GM18909 (cell line): ENCODE measurements around the gene RABGGTB.
A peak's percentile ranks its signal among the peaks of the same experiment; 100 is the strongest.
"Not testable (repeated sequence)": the region's sequence is repeated elsewhere in the genome, so short reads cannot be mapped to it uniquely, and the experiment has no call there.

ENCODE experiments used
- ATAC-seq: cut with Tn5 transposase; IDR thresholded peaks from one replicate; pipeline ENCODE4 v1.9.1; 2021; ENCODE audit warnings: mild to moderate bottlenecking; ENCODE audit not compliant: unreplicated experiment, poor library complexity

RABGGTB gene

DNA sequence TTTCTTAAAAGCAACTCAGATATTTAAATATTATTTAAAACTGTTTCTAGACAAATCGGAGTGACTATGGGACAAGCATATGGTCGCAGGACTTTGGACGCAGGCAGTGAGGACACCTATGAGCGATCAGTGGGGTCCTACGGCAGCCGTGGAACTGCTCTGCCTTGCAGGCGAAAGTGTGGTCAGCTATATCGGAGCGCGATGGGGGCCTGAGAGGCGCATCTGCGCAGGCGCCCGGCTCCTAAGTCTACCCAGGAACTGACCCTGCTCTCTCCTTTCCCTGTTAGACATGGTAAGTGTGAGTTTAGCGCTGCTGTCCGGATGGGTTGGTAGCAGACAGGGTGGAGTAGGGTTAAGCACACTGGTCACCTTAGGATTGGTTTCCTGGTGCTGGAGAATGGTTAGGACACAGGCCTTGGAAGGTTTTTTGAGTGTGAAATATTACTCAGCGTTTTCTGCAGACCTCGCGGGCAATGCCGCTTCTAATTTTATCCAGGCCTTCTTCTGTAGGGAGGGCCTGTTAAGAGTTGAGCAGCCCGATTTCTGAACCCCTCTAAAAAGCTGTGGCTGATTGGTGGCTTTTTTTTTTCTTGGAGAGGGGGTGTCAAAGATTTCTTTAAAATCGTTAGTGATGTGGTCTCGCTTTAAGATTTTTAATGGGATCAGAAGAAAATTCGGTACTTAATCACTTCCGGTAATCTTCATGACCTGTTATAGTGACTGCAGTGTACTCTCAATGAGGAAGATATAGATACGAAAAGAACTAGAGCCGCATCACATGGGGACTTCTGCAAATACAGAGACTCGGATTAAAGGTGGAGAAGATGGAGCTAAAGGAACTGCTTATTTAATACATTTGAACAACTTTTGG lies at the start of gene RABGGTB:
Gene RABGGTB, plus strand, starts transcription at position 274 of the 871 bp plus-strand sequence. Its CDS starts 16 bp downstream, at position 290.
- peak; percentile 78 for ATAC-seq

DNA sequence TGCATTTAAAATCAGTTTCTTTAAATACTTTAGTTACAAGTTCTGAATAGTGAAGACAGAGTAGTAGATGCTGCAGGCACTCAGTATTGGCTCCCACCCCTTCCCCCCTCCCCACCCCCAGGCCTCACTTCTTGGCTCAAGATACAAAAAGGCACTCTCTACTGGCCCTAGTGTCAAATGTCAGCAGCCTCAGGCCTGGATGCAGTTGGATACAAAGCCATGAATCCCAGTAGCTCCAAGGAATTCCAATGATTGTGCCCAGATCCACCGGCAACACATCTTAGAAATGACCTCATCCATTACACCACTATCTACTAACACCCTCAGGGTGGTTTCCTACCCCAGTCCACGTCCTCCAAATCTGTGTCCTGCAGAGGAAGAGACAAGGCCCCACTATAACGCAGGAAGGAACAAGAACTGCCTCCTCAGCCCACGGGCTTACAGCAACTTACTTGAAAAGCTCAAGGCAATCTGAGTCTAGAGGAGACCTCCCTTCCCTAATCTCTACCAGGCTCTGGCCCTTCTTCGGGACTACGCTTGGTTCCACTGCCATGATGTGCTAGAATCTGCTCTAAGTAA lies 43.9 kb upstream of the RABGGTB start:
- no peak for ATAC-seq

DNA sequence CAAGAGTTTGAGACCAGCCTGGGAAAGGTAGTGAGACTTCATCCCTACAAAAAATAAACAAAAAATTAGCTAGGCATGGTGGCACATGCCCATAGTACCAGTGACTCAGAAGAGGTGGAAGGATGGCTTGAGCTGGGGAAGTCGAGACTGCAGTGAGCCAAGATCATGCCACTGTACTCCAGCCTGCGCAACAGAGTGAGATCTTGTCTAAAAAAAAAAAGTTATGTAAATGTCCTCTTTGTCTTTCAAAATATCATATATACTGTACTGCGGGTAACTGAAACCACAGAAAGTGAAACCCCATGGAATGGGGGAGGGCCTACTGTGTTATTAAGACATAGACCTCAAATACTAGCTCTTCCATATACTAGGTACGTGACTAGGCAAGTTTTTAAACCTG lies 40.8 kb upstream of the RABGGTB start:
- ATAC-seq, result peak; percentile 73

DNA sequence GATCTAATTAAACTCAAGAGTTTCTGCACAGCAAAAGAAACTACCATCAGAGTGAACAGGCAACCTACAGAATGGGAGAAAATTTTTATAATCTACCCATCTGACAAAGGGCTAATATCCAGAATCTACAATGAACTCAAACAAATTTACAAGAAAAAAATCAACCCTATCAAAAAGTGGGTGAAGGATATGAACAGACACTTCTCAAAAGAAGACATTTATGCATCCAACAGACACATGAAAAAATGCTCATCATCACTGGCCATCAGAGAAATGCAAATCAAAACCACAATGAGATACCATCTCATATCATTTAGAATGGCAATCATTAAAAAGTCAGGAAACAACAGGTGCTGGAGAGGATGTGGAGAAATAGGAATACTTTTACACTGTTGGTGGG lies 28.8 kb upstream of the RABGGTB start:
- ATAC-seq, result not testable (repeated sequence)

DNA sequence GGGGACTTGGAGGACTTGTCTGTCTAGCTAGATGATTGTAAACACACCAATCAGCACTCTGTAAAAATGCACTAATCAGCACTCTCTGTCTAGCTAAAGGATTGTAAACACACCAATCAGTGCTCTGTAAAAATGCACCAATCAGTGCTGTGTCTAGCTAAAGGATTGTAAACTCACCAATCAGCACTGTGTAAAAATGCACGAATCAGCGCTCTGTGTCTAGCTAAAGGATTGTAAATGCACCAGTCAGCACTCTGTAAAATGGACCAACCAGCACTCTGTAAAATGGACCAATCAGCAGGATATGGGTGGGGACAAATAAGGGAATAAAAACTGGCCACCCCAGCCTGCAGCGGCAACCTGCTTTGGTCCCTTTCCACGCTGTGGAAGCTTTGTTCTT lies 27.5 kb upstream of the RABGGTB start:
- ATAC-seq, result not testable (repeated sequence)

- no peak for ATAC-seq
These were observed 21.9 kb upstream of the RABGGTB start for GRCh38 chr1:75764057-75764655.

DNA sequence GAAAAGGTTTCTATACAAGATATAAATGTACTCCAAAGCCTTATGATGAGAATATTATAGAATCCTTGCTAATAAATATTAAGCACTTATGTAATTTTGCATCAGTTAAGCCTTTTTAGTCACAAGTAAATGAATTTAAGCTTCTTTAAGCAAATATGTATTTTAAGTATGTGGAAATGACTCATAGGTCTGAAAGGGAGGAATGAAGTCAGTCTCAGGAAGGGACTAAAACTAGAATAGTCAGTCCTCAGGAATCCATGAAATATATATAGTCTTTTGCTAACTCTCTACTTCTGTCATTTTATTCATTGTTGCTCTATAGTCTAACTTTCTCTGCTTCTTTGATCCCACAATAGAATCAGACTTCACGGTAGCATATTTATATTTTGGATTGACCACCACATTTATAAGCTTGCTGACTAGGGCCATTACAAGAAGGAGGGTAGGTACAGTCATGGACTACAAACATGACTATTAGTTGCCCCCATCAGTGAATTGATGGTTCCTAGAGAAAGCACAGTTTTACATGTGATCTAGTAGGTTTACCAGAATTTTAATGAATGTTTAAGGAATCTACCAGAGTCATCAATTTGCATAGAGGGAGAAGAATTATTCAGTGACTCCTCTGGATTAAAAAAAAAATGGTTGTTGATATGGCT lies 20.2 kb upstream of the RABGGTB start:
- no peak for ATAC-seq

DNA sequence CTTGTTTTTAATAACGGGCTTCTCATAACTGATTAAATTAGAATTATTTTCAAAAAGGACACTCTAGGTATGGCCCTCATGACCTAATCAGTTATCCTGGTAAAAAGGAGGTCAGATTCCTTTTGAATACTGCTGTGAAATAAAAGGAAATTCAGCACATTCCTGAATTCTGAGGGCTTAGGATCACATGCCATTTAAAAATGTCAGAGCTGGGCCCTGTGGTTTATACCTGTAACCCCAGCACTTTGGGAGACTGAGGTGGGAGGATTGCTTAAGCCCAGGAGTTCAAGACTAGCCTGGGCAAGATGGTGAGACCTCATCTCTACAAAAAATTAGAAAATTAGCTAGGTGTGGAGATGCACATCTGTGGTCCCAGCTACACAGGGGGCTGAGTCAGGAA lies 18.0 kb upstream of the RABGGTB start:
- ATAC-seq, result no peak

GRCh38 chr1:75770761-75771160 lies 15.3 kb upstream of the RABGGTB start:
- no peak for ATAC-seq

DNA sequence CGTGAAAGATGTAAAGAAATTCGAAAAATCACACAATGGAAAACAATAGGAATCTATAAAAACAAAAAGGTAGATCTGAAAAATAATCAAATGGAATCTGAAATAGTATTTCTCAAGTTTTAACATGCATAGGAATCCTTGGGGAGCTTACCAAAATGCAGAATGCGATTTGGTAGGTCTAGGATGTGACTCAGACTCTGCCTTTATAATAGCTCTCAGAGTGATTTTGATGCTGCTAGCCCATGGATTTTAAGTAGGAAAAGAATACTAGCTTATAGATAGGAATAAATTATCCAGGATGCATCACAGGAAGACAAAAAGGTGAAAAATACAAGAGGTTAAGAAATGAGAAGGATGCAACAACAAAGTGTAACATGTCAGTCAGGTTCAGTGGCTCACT lies 14.1 kb upstream of the RABGGTB start:
- ATAC-seq, result no peak

DNA sequence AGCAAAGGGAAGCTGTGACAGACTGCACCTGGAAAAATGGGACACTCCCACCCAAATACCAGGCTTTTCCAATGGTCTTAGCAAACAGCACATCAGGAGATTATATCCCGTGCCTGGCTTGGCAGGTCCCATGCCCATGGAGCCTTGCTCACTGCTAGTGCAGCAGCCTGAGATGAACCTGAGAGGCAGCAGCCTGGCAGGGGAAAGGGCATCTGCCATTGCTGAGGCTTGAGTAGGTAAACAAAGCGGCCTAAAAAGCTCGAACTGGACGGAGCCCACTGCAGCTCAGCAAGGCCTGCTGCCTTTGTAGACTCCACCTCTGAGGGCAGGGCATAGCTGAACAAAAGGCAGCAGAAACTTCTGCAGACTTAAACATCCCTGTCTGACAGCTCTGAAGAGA lies 8.2 kb upstream of the RABGGTB start:
- ATAC-seq, result not testable (repeated sequence)

GRCh38 chr1:75778694-75779093 lies 7.4 kb upstream of the RABGGTB start:
- not testable (repeated sequence) for ATAC-seq

DNA sequence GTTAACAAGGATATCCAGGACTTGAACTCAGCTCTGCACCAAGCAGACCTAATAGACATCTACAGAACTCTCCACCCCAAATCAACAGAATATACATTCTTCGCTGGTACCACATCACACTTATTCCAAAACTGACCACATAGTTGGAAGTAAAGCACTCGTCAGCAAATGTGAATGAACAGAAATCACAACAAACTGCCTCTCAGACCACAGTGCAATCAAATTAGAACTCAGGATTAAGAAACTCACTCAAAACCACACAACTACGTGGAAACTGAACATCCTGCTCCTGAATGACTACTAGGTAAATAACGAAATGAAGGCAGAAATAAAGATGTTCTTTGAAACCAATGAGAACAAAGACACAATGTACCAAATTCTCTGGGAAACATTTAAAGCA lies 5.9 kb upstream of the RABGGTB start:
- not testable (repeated sequence) for ATAC-seq

- not testable (repeated sequence) for ATAC-seq
These were observed 2.1 kb upstream of the RABGGTB start for GRCh38 chr1:75783920-75784319.

DNA sequence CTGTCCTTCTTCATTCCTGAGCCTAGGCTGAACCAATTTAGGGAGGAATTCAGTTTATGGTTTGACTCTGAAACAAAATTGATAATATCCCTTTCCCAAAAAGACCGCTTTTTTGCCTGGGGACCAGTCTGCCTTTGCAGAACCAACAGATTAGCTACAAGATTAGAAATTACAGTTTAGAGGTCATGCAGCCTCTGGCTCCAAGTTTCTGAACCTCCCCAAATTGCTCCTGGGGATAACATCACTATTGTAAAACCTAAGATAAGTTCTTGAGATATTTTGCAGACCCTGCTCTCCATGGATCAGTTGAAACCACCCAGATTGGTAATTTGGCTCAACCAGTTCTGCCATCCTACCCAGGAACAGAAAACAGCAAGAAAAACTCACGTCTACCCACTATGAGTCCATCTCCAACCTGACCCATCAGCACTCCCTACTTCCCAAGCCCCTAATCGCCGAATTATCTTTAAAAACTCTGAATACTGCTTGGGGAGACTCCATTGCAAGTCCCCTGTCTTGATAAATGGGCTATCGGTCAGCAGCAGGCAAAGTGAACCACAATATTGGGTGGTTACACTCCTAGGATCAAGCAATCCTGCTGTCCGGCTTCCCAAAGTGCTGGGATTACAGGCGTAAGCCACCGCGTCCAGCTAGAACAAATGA lies 605 bp upstream of the RABGGTB start:
- ATAC-seq, result peak; percentile 27

DNA sequence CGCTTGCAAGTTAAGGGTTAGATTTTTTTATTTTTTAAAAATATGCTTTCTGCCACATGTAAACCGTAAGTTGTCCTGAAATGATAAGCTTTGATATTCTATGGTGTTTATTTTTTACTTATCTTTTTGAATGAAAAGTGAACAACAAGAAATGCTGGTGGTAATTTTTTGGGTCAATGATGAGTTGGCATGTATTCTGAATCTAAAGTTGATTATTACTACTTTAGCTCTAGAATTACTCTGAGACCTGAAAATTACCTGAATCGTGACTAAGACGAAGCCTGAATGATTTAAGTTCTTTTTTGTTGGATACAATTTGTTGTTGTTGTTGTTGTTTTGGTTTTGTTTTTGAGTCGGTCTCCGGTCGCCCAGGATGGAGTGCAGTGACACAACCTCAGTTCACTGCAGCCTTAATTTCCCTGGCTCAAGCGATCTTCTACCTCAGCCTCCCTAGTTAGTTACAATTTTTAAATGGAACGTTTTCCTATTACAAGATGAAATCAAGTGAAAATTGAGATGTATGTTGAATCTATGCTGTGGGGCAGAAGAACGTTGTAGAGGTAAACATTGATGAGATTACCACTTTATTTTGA lies 941 bp downstream of the RABGGTB start:
- ATAC-seq, result no peak

GRCh38 chr1:75787524-75787923 lies 1.5 kb downstream of the RABGGTB start:
- no peak for ATAC-seq

DNA sequence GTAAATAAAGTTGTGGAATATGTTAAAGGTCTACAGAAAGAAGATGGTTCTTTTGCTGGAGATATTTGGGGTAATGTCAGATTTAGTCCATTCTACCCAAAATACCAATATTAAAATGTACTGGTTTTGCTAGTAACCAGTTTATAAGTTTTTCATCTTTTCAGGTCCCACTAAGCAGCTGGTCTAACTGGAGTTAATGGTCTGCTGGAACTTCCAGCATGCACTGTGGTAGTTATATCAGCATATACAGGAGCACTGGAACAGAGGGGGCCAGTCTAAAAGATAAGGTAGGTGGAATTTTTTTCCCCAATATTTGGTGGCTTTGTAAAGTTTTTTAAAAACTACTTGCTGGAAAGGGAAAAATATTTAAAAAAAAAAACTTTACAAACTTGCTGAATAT lies 3.9 kb downstream of the RABGGTB start:
- ATAC-seq, result no peak

DNA sequence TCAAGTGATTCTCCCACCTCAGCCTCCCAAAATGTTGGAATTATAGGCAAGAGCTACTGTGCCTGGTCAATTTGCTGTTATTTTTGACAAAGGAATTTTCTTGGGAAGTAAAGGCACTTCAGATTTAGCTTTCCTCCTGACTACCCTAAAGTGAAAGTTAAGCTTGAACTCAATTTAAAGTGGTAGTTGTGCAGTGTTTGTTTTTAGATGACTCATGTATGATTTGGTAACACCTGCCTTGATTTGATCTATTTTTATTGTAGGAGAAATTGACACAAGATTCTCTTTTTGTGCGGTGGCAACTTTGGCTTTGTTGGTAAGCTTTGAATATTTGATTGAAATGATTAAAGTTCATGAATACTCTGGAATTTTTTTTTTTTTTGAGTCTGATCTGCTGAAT lies 5.0 kb downstream of the RABGGTB start:
- ATAC-seq, result no peak

GRCh38 chr1:75792091-75792490 lies 6.0 kb downstream of the RABGGTB start:
- ATAC-seq, result no peak
